ENCODE measurements around the gene SLC4A3. TPM values are rescaled to one million over a fixed set of nuclear protein-coding genes. Genes with fewer than 3 reads are reported as not detected.

The SLC4A3 gene
- total and polyA plus RNA-seq, 2 of the 13 experiments (the other 11 are each of a cell fraction or from before 2014, with no cell fraction given), result 0.18 to 0.95 TPM

DNA sequence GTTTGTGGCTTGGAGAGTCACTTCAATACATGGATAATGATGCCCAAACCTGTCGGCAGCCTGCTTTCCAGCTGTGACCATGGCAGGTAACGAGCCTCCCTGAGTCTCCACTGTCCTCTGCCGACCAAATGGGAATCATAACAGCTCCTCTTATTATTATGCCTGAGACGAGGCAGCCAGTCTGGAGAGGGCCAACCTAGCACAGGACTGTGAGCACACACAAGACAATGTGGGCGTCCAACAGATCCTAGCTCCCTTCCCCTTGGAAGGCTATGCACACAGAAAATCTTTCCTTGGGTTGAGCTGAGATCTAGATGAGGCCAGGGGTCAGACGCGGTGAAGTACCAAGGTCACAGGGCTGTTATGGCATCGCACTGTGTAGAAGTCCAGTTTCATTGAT is 890 bp upstream of the SLC4A3 start (continued):
- TF ChIP-seq, protein P1, sequence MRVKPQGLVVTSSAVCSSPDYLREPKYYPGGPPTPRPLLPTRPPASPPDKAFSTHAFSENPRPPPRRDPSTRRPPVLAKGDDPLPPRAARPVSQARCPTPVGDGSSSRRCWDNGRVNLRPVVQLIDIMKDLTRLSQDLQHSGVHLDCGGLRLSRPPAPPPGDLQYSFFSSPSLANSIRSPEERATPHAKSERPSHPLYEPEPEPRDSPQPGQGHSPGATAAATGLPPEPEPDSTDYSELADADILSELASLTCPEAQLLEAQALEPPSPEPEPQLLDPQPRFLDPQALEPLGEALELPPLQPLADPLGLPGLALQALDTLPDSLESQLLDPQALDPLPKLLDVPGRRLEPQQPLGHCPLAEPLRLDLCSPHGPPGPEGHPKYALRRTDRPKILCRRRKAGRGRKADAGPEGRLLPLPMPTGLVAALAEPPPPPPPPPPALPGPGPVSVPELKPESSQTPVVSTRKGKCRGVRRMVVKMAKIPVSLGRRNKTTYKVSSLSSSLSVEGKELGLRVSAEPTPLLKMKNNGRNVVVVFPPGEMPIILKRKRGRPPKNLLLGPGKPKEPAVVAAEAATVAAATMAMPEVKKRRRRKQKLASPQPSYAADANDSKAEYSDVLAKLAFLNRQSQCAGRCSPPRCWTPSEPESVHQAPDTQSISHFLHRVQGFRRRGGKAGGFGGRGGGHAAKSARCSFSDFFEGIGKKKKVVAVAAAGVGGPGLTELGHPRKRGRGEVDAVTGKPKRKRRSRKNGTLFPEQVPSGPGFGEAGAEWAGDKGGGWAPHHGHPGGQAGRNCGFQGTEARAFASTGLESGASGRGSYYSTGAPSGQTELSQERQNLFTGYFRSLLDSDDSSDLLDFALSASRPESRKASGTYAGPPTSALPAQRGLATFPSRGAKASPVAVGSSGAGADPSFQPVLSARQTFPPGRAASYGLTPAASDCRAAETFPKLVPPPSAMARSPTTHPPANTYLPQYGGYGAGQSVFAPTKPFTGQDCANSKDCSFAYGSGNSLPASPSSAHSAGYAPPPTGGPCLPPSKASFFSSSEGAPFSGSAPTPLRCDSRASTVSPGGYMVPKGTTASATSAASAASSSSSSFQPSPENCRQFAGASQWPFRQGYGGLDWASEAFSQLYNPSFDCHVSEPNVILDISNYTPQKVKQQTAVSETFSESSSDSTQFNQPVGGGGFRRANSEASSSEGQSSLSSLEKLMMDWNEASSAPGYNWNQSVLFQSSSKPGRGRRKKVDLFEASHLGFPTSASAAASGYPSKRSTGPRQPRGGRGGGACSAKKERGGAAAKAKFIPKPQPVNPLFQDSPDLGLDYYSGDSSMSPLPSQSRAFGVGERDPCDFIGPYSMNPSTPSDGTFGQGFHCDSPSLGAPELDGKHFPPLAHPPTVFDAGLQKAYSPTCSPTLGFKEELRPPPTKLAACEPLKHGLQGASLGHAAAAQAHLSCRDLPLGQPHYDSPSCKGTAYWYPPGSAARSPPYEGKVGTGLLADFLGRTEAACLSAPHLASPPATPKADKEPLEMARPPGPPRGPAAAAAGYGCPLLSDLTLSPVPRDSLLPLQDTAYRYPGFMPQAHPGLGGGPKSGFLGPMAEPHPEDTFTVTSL (CRISPR knock-in tag; IDR thresholded peaks at IDR 0.05; ENCODE audit: borderline replicate concordance), result 0 out of 2 replicates have a peak, but pooled peaks have one; percentile 16
- TF ChIP-seq NFIB (CRISPR knock-in tag; IDR thresholded peaks at IDR 0.05; ENCODE audit: borderline replicate concordance) (no peak), DZIP1 (CRISPR knock-in tag; IDR thresholded peaks at IDR 0.05) (no peak), NCOA5 (CRISPR knock-in tag; IDR thresholded peaks at IDR 0.05) (no peak), ZNF782 (CRISPR knock-in tag; IDR thresholded peaks at IDR 0.05; ENCODE audit: borderline replicate concordance) (no peak), SMYD3 (CRISPR knock-in tag; IDR thresholded peaks at IDR 0.05) (no peak), POGZ (CRISPR knock-in tag; IDR thresholded peaks at IDR 0.05) (no peak), MXD1 (CRISPR knock-in tag; IDR thresholded peaks at IDR 0.05) (no peak), MEF2D (CRISPR knock-in tag; IDR thresholded peaks at IDR 0.05) (no peak), NFE2L1 (CRISPR knock-in tag; IDR thresholded peaks at IDR 0.05; ENCODE audit: borderline replicate concordance) (no peak), GTF2F1 (IDR thresholded peaks at IDR 0.05; ENCODE audit: low read length) (no peak), ZNF121 (CRISPR knock-in tag; IDR thresholded peaks at IDR 0.05) (no peak), ZNF282 (IDR thresholded peaks at IDR 0.05; ENCODE audit: partially characterized antibody) (no peak), STAG1 (CRISPR knock-in tag; IDR thresholded peaks at IDR 0.05) (peak; percentile 42), ZNF17 (CRISPR knock-in tag; IDR thresholded peaks at IDR 0.05) (no peak), EED (CRISPR knock-in tag; IDR thresholded peaks at IDR 0.05) (no peak), STAT5B (CRISPR knock-in tag; IDR thresholded peaks at IDR 0.05) (no peak), THAP11 (CRISPR knock-in tag; IDR thresholded peaks at IDR 0.05) (no peak)
- TF ChIP-seq, protein P2, sequence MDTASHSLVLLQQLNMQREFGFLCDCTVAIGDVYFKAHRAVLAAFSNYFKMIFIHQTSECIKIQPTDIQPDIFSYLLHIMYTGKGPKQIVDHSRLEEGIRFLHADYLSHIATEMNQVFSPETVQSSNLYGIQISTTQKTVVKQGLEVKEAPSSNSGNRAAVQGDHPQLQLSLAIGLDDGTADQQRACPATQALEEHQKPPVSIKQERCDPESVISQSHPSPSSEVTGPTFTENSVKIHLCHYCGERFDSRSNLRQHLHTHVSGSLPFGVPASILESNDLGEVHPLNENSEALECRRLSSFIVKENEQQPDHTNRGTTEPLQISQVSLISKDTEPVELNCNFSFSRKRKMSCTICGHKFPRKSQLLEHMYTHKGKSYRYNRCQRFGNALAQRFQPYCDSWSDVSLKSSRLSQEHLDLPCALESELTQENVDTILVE (CRISPR knock-in tag; IDR thresholded peaks at IDR 0.05), result no peak
- TF ChIP-seq, protein P3, sequence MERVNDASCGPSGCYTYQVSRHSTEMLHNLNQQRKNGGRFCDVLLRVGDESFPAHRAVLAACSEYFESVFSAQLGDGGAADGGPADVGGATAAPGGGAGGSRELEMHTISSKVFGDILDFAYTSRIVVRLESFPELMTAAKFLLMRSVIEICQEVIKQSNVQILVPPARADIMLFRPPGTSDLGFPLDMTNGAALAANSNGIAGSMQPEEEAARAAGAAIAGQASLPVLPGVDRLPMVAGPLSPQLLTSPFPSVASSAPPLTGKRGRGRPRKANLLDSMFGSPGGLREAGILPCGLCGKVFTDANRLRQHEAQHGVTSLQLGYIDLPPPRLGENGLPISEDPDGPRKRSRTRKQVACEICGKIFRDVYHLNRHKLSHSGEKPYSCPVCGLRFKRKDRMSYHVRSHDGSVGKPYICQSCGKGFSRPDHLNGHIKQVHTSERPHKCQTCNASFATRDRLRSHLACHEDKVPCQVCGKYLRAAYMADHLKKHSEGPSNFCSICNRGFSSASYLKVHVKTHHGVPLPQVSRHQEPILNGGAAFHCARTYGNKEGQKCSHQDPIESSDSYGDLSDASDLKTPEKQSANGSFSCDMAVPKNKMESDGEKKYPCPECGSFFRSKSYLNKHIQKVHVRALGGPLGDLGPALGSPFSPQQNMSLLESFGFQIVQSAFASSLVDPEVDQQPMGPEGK (CRISPR knock-in tag; IDR thresholded peaks at IDR 0.05), result no peak
